Lower leg skin (tissue), 4 donors: ENCODE data around the gene LGR6. TPM values are rescaled to one million over a fixed set of nuclear protein-coding genes. Genes with fewer than 3 reads are reported as not detected.

Source experiments
- DNase-seq, 2 donors: peaks; one replicate each; pipeline ENCODE4 v3.0.0-alpha.2; 2019; ENCODE audit warnings: low spot score in 2 of 2
- H3K4me3 ChIP-seq: fragments of 200-600 bp; sonication (generic); 2 replicates; pipeline ENCODE4 v1.5.1; 2017; ENCODE audit warnings: mild to moderate bottlenecking, low read depth; ENCODE audit not compliant: poor library complexity, severe bottlenecking
- CTCF ChIP-seq, 3 donors: fragments of 450-650 bp; IDR thresholded peaks; one replicate each; pipeline ENCODE4 v1.5.1; 2016; ENCODE audit warnings: antibody characterized with exemption in 3 of 3, mild to moderate bottlenecking in 3 of 3, moderate library complexity in 2 of 3
- POLR2A ChIP-seq, 2 donors: fragments of 450-650 bp; IDR thresholded peaks; one replicate each; pipeline ENCODE4 v1.6.1; 2016 to 2017; ENCODE audit warnings: antibody characterized with exemption in 2 of 2, mild to moderate bottlenecking in 1 of 2, moderate library complexity in 1 of 2
- WGBS, 2 donors: methylation state at CpG; one replicate each; pipeline ENCODE4 v1.1.5; 2018; 5-methylcytosine and 5-hydroxymethylcytosine counted together
- intact Hi-C: fragments of 100-400 bp; cut with DNase I; formaldehyde crosslinking; loops from one replicate; pipeline ENCODE4 v1.15.0; 2023; ENCODE audit warnings: low total_unique reads
- total RNA-seq, 4 donors: library from RNA; depleted of rRNA; stranded (reverse); fragments of >200 nt; gene quantifications; one replicate each; pipeline ENCODE4 v1.1.0, GENCODE V29; 2016

LGR6 gene
- total RNA-seq, 4 donors from 2014 or later: 0.39 to 4.4 (median 1.8) TPM

GRCh38 chr1:202213361-202214088, 19.9 kb downstream of the LGR6 start:
- H3K4me3 ChIP-seq: no peak overlapping the region
- intact Hi-C loops: no loop called here
- TF ChIP-seq CTCF (IDR thresholded peaks at IDR 0.05) (no peak), POLR2A (IDR thresholded peaks at IDR 0.05) (no peak)
- DNase-seq: no peak
- WGBS, 2 donors: 27 to 29% methylated on average over 8 of the region's 8 CpGs

- 4 to 5% methylated on average over 31 to 32 of the region's 56 CpGs for WGBS, 2 donors
- DNase-seq: no peak
- intact Hi-C loops: no loop called here
- H3K4me3 ChIP-seq: no peak overlapping the region
- TF ChIP-seq POLR2A (IDR thresholded peaks at IDR 0.05): no peak
- no peak for TF ChIP-seq CTCF (IDR thresholded peaks at IDR 0.05)
Measured at GRCh38 chr1:202214089-202214843, 20.7 kb downstream of the LGR6 start.

- WGBS, 2 donors: 74 to 75% methylated on average over 10 of the region's 10 CpGs
- intact Hi-C loops: no loop called here
- no peak overlapping the region for H3K4me3 ChIP-seq
Measured at GRCh38 chr1:202215472-202216130, 22.0 kb downstream of the LGR6 start.

GRCh38 chr1:202216691-202217090, 23.1 kb downstream of the LGR6 start:
- 46 to 52% methylated on average over 3 to 4 of the region's 4 CpGs for WGBS, 2 donors
- intact Hi-C loops: no loop called here
- TF ChIP-seq POLR2A (IDR thresholded peaks at IDR 0.05) (no peak), CTCF (IDR thresholded peaks at IDR 0.05) (no peak)
- no peak for DNase-seq
- no peak overlapping the region for H3K4me3 ChIP-seq

More at GRCh38 chr1:202215472-202216130, 22.0 kb downstream of the LGR6 start:
- TF ChIP-seq POLR2A (IDR thresholded peaks at IDR 0.05) (no peak), CTCF (IDR thresholded peaks at IDR 0.05) (no peak)
- no peak for DNase-seq

GRCh38 chr1:202217516-202217915, 23.9 kb downstream of the LGR6 start:
- DNase-seq: no peak
- WGBS, 2 donors: 77 to 88% methylated on average over 3 of the region's 3 CpGs
- no peak overlapping the region for H3K4me3 ChIP-seq
- intact Hi-C loops: no loop called here
- TF ChIP-seq CTCF (IDR thresholded peaks at IDR 0.05) (no peak), POLR2A (IDR thresholded peaks at IDR 0.05) (no peak)
